ENCODE results near the gene TRAPPC14. TPM values are rescaled to one million over a fixed set of nuclear protein-coding genes. Genes with fewer than 3 reads are reported as not detected.

TRAPPC14 gene
- total RNA-seq, 3 donors from 2014 or later (not counting 1 experiment from before 2014, with no cell fraction given): 55.1 to 59.2 (median 56.5) TPM

DNA sequence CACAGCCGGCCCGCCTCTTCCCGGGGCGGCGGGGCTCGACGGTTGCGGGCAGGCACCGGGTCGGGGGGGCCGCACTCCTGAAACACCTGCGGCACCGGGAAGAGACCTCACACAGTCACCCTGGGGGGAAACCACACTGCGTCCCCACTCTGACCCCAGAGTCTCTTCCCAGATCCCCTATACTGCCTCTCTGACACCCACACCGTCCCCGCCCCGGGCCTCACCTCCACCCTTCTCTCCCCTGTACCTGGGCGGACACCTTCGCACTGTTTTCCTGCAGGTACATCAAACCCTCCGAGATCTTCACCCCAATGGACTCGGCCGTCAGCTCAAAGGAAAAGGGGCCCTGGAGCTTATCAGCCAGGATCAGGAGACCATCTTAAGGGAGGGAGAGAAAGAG lies 13.3 kb upstream of the TRAPPC14 start:
- Mint-ChIP-seq H3K4me3 (peak overlapping the region; percentile 75), H3K27me3 (ENCODE audit: low read depth in 2 of 2) (peaks cover 35 to 38% of the 10 kb centered on the region in 2 donors), H3K36me3 (no peaks in the 10 kb centered on the region), H3K9me3 (no peaks in the 10 kb centered on the region), H3K27ac (no peak overlapping the region), H3K4me1 (peaks cover 33 to 48% of the 10 kb centered on the region in 2 donors)
- Histone ChIP-seq H3K27ac (ENCODE audit: low read length) (no peak overlapping the region), H3K36me3 (ENCODE audit: control insufficient read depth, insufficient read depth, low read length) (no peaks in the 10 kb centered on the region), H3K4me1 (ENCODE audit: control insufficient read depth, insufficient read depth, low read length) (peaks cover 37% of the 10 kb centered on the region), H3K27me3 (ENCODE audit: control insufficient read depth, insufficient read depth, low read length) (peaks cover 30% of the 10 kb centered on the region), H3K4me3 (ENCODE audit: low read length) (no peak overlapping the region), H3K9me3 (ENCODE audit: control insufficient read depth, insufficient read depth, low read length) (no peaks in the 10 kb centered on the region)
- intact Hi-C loops (cut with micrococcal nuclease): no loop called here
- ATAC-seq (peak in 2 of 3 donors; percentile 12 to 19), DNase-seq (peak in 1 of 2 donors; percentile 36)
- TF ChIP-seq, protein P1, sequence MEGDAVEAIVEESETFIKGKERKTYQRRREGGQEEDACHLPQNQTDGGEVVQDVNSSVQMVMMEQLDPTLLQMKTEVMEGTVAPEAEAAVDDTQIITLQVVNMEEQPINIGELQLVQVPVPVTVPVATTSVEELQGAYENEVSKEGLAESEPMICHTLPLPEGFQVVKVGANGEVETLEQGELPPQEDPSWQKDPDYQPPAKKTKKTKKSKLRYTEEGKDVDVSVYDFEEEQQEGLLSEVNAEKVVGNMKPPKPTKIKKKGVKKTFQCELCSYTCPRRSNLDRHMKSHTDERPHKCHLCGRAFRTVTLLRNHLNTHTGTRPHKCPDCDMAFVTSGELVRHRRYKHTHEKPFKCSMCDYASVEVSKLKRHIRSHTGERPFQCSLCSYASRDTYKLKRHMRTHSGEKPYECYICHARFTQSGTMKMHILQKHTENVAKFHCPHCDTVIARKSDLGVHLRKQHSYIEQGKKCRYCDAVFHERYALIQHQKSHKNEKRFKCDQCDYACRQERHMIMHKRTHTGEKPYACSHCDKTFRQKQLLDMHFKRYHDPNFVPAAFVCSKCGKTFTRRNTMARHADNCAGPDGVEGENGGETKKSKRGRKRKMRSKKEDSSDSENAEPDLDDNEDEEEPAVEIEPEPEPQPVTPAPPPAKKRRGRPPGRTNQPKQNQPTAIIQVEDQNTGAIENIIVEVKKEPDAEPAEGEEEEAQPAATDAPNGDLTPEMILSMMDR (IDR thresholded peaks at IDR 0.05): no peak
- WGBS (ENCODE audit: insufficient coverage): 12% methylated on average over 22 of the region's 22 CpGs

DNA sequence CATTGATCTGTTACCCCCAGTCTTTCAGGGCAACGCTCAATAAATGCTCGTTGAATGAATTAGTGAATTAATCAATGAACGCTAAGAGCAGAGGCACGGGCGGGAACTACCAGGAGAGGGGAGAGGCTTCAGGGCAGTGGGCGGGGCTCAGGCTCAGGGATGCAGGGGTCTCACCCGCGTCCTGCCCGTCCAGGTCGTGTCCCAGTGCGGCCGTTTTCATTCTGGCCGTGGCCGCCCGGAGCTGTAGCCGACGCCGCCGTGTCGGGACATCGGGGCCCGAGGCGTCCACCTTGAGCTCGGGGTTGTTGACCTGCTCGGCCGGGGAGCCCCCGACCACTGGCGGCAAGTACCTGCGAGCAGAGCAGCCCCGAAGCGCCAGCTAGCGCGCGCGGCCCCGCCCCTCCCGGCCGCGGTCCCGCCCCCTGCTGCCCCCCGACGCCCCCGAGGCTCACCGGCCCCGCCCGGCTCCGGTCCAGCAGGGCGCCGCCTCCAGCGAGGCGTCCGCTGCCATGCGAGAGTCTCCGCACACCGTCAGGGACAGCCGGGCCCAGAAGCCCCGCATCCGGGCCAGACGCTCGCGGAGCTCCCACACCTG lies 12.7 kb upstream of the TRAPPC14 start:
- Mint-ChIP-seq H3K27me3 (ENCODE audit: low read depth in 2 of 2) (peaks cover 42 to 45% of the 10 kb centered on the region in 2 donors), H3K4me3 (peak overlapping the region; percentile 70), H3K9me3 (no peaks in the 10 kb centered on the region), H3K27ac (no peak overlapping the region), H3K4me1 (peaks cover 28 to 48% of the 10 kb centered on the region in 2 donors), H3K36me3 (no peaks in the 10 kb centered on the region)
- peak in 1 of 2 donors; percentile 63 for DNase-seq
- peak; percentile 70 to 78 (median 73) for ATAC-seq
- TF ChIP-seq, protein P1 (IDR thresholded peaks at IDR 0.05): no peak
- H3K4me3 ChIP-seq (ENCODE audit: low read length): peak overlapping the region; percentile 11
- intact Hi-C loops (cut with micrococcal nuclease): no loop called here
- 6% methylated on average over 61 of the region's 61 CpGs for WGBS (ENCODE audit: insufficient coverage)
- no peak overlapping the region for H3K27ac ChIP-seq (ENCODE audit: low read length)
- peaks cover 36% of the 10 kb centered on the region for H3K27me3 ChIP-seq (ENCODE audit: control insufficient read depth, insufficient read depth, low read length)
- H3K4me1 ChIP-seq (ENCODE audit: control insufficient read depth, insufficient read depth, low read length): peaks cover 42% of the 10 kb centered on the region
- H3K36me3 ChIP-seq (ENCODE audit: control insufficient read depth, insufficient read depth, low read length): no peaks in the 10 kb centered on the region
- H3K9me3 ChIP-seq (ENCODE audit: control insufficient read depth, insufficient read depth, low read length): no peaks in the 10 kb centered on the region

DNA sequence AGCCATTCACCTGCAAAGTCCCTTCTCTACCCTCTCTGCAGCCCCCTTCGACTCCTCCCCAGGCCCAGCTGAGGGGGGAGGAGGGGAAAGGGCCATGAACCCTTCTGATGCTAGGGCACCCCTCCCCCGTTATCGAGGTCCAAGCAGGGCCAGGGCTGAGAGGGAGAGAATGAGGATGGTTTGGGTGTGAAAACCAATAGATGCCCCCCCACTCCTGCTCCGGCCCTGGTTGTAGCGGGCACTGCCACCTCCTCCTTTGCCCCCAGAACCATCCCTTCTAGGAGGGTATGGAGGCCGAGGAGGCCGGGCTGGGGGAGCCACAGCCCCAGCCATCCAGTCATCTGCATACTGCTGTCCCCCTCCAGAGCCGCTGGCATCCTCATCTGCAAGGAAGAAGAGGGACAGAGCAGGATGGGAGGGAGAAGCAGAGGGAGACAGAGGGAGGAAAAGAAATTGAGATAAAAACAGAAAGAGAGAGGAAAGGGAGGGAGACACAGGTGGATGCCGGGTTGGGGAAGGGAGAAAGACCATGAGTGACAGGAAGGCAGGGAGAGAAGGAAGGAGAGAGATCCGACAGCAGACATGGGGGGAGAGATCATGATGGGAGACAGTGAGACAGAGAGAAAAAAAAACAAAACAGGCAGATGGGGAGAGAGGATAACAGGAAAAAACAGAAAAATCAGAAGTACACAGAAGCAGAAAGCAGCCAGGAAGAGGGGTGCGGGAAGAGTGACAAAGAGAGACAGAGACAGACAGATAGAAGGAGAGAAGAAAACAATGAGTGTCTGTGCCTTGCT lies 11.8 kb upstream of the TRAPPC14 start:
- TF ChIP-seq, protein P1 (IDR thresholded peaks at IDR 0.05): no peak
- 84% methylated on average over 10 of the region's 11 CpGs for WGBS (ENCODE audit: insufficient coverage)
- H3K4me1 ChIP-seq (ENCODE audit: control insufficient read depth, insufficient read depth, low read length): peaks cover 44% of the 10 kb centered on the region
- H3K27ac ChIP-seq (ENCODE audit: low read length): no peak overlapping the region
- Mint-ChIP-seq H3K4me3 (peak overlapping the region; percentile 70), H3K4me1 (peaks cover 28 to 48% of the 10 kb centered on the region in 2 donors), H3K9me3 (no peaks in the 10 kb centered on the region), H3K36me3 (no peaks in the 10 kb centered on the region), H3K27ac (no peak overlapping the region), H3K27me3 (ENCODE audit: low read depth in 2 of 2) (peaks cover 47 to 52% of the 10 kb centered on the region in 2 donors)
- DNase-seq: peak in 1 of 2 donors; percentile 17
- intact Hi-C loops (cut with micrococcal nuclease): no loop called here
- ATAC-seq: no peak
- peaks cover 36% of the 10 kb centered on the region for H3K27me3 ChIP-seq (ENCODE audit: control insufficient read depth, insufficient read depth, low read length)
- no peaks in the 10 kb centered on the region for H3K36me3 ChIP-seq (ENCODE audit: control insufficient read depth, insufficient read depth, low read length)
- H3K4me3 ChIP-seq (ENCODE audit: low read length): no peak overlapping the region
- no peaks in the 10 kb centered on the region for H3K9me3 ChIP-seq (ENCODE audit: control insufficient read depth, insufficient read depth, low read length)
